Astrocyte (in vitro differentiated cells and primary cell): ENCODE data around the gene DYTN.

Experiments used
- EZH2 ChIP-seq: IDR thresholded peaks from 2 replicates; pipeline ENCODE4 v1.6.1; 2012; ENCODE audit warnings: mild to moderate bottlenecking, low read length, inconsistent platforms; ENCODE audit not compliant: insufficient read depth
- TF ChIP-seq, protein P1 (sequence below): IDR thresholded peaks from 2 replicates; pipeline ENCODE4 v1.5.1; 2011; ENCODE audit warnings: low read depth, mild to moderate bottlenecking, inconsistent platforms, low read length, moderate library complexity; ENCODE audit not compliant: insufficient read depth

DNA sequence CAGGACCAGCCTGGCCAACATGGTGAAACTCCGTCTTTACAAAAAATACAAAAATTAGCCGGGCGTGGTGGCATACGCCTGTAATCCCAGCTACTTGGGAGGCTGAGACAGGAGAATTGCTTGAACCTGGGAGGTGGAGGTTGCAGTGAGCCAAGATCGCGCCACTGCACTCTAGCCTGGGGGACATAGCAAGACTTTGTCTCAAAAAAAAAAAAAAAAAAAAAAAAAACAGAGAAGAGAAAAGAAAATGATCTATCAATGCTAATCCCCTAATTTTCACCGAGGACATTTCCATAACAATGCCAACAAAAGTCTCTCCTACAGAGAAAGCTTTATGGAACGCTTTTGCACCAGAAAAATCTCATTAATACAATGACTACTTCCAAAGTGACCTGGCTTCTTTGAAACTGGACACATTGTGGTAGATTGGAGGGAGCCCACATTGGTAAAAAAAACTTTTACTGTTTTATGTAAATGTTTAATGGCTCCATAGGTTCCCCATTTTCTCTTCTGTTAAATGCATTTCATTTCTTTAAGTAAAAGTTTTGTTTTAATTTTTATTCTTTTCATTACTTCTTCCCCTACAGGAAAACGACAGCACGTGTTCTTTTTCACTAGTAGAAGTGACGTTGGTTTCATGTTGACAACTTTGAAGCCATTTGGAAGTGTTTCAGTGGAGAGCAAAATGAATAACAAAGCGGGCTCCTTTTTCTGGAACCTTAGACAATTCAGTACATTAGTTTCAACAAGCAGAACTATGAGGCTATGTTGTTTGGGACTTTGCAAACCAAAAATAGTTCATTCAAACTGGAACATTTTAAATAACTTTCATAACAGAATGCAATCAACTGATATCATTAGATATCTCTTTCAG, 48.1 kb upstream of the DYTN start:
- TF ChIP-seq, protein P1, sequence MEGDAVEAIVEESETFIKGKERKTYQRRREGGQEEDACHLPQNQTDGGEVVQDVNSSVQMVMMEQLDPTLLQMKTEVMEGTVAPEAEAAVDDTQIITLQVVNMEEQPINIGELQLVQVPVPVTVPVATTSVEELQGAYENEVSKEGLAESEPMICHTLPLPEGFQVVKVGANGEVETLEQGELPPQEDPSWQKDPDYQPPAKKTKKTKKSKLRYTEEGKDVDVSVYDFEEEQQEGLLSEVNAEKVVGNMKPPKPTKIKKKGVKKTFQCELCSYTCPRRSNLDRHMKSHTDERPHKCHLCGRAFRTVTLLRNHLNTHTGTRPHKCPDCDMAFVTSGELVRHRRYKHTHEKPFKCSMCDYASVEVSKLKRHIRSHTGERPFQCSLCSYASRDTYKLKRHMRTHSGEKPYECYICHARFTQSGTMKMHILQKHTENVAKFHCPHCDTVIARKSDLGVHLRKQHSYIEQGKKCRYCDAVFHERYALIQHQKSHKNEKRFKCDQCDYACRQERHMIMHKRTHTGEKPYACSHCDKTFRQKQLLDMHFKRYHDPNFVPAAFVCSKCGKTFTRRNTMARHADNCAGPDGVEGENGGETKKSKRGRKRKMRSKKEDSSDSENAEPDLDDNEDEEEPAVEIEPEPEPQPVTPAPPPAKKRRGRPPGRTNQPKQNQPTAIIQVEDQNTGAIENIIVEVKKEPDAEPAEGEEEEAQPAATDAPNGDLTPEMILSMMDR = no peak
- TF ChIP-seq EZH2 = no peak
